CD8-positive, alpha-beta memory T cell (primary cell): ENCODE data around the gene GNLY. TPM values are rescaled to one million over a fixed set of nuclear protein-coding genes. Genes with fewer than 3 reads are reported as not detected.

Experiments used
- CTCF ChIA-PET: fragments of 350-600 bp; sonication (Branson Sonifier 250); formaldehyde crosslinking; loops from one replicate; lab custom pipeline; 2021; ENCODE audit warnings: antibody characterized with exemption; lab: Charles Lee
- POLR2A ChIA-PET: fragments of 350-600 bp; sonication (Branson Sonifier 250); formaldehyde crosslinking; loops from one replicate; lab custom pipeline; 2021; ENCODE audit warnings: antibody characterized with exemption; lab: Charles Lee
- DNase-seq, 5 donors: peaks; one replicate each; pipeline versions ENCODE4 v3.0.0 to v3.0.0-alpha.2; 2020 to 2022; ENCODE audit warnings: mixed read lengths in 1 of 5
- H3K27ac ChIP-seq: one replicate; pipeline ENCODE4 v1.7.0; 2013; ENCODE audit warnings: low read depth, mild to moderate bottlenecking, low read length, moderate library complexity
- H3K27me3 ChIP-seq: 2 replicates; pipeline ENCODE4 v1.7.0; 2013; ENCODE audit warnings: low read length, mild to moderate bottlenecking; ENCODE audit not compliant: insufficient read depth, poor library complexity, severe bottlenecking
- H3K36me3 ChIP-seq: 2 replicates; pipeline ENCODE4 v1.7.0; 2013; ENCODE audit warnings: mild to moderate bottlenecking, low read length, moderate library complexity; ENCODE audit not compliant: insufficient read depth
- H3K4me1 ChIP-seq: 2 replicates; pipeline ENCODE4 v1.7.0; 2013; ENCODE audit warnings: mild to moderate bottlenecking, low read length, moderate library complexity; ENCODE audit not compliant: insufficient read depth
- H3K4me3 ChIP-seq: 2 replicates; pipeline ENCODE4 v1.7.0; 2013; ENCODE audit warnings: mild to moderate bottlenecking, low read length
- H3K9me3 ChIP-seq: 2 replicates; pipeline ENCODE4 v1.7.0; 2013; ENCODE audit warnings: mild to moderate bottlenecking, low read length
- H3K27ac Mint-ChIP-seq, 8 donors: one replicate each; pipeline ENCODE4 v1.8.0; 2020 to 2021; ENCODE audit warnings: mixed read lengths in 8 of 8, mild to moderate bottlenecking in 6 of 8, inconsistent platforms in 3 of 8, moderate library complexity in 3 of 8
- H3K27me3 Mint-ChIP-seq, 2 donors: one replicate each; pipeline ENCODE4 v1.8.0; 2020 to 2021; ENCODE audit warnings: mixed read lengths in 2 of 2, mild to moderate bottlenecking in 1 of 2, moderate library complexity in 1 of 2
- H3K36me3 Mint-ChIP-seq, 3 donors: one replicate each; pipeline ENCODE4 v1.8.0; 2020 to 2021; ENCODE audit warnings: mixed read lengths in 3 of 3, inconsistent platforms in 1 of 3, mild to moderate bottlenecking in 1 of 3
- H3K4me1 Mint-ChIP-seq, 3 donors: one replicate each; pipeline ENCODE4 v1.8.0; 2020 to 2021; ENCODE audit warnings: mixed read lengths in 3 of 3, inconsistent platforms in 1 of 3, mild to moderate bottlenecking in 1 of 3
- H3K4me3 Mint-ChIP-seq, 7 donors: one replicate each; pipeline ENCODE4 v1.8.0; 2020 to 2021; ENCODE audit warnings: mixed read lengths in 7 of 7, mild to moderate bottlenecking in 6 of 7, moderate library complexity in 4 of 7, inconsistent platforms in 2 of 7
- H3K9me3 Mint-ChIP-seq, 5 donors: one replicate each; pipeline ENCODE4 v1.8.0; 2020 to 2022; ENCODE audit warnings: mixed read lengths in 5 of 5, mild to moderate bottlenecking in 3 of 5, moderate library complexity in 2 of 5, inconsistent platforms in 1 of 5
- polyA plus RNA-seq: library from polyadenylated mRNA; unstranded; fragments of 300-500 nt; fragmentation: Illumina TruSeq; gene quantifications from one replicate; pipeline ENCODE4 v1.2.3, GENCODE V29; 2021
- total RNA-seq, 2 experiments: library from RNA; stranded (reverse); gene quantifications; one replicate each; pipeline ENCODE4 v1.2.3, GENCODE V29; 2021

Gene GNLY
- total RNA-seq, result 1 to 10 TPM; 7.7 to 9.0 TPM
- 953 TPM for polyA plus RNA-seq

GRCh38 chr2:85694052-85695025 lies at the start of gene GNLY:
TSS of gene GNLY (plus strand) at chr2:85694358. CDS start at chr2:85694419, 61 bp downstream.
- H3K4me1 ChIP-seq, result no peaks in the 10 kb centered on the region
- ChIA-PET POLR2A (no interaction called here), CTCF (interaction anchor here (1.3 to 1.9 kb wide), 2 partner anchors 13 kb away, joined by 3 to 4 read pairs; no protein-coding TSS in a partner anchor)
- H3K27me3 ChIP-seq, result no peaks in the 10 kb centered on the region
- H3K9me3 ChIP-seq, result no peaks in the 10 kb centered on the region
- DNase-seq, result peak in 1 of 5 donors; percentile 41
- peaks cover 0 to 8% (median 0%) of the 10 kb centered on the region in 3 donors for H3K4me1 Mint-ChIP-seq
- H3K4me3 Mint-ChIP-seq, result peak within 1 kb of the TSS in 6 of 7 donors; percentile 66 to 92 (median 78)
- H3K9me3 Mint-ChIP-seq, result no peaks in the 10 kb centered on the region
- peaks cover 4 to 5% of the 10 kb centered on the region in 2 donors for H3K27me3 Mint-ChIP-seq
- H3K36me3 ChIP-seq, result no peaks in the 10 kb centered on the region
- H3K36me3 Mint-ChIP-seq, result no peaks in the 10 kb centered on the region
- H3K27ac Mint-ChIP-seq, result peak within 1 kb of the TSS in 7 of 8 donors; percentile 16 to 93 (median 86)
- H3K27ac ChIP-seq, result no peak within 1 kb of the TSS
- H3K4me3 ChIP-seq, result no peak within 1 kb of the TSS

- Histone ChIP-seq H3K9me3 (no peaks in the 10 kb centered on the region), H3K4me1 (no peaks in the 10 kb centered on the region), H3K27ac (no peak overlapping the region), H3K4me3 (no peak overlapping the region), H3K36me3 (peaks cover 75% of the 10 kb centered on the region), H3K27me3 (no peaks in the 10 kb centered on the region)
- CTCF ChIA-PET, result interaction anchor here (1.1 kb wide), 1 partner anchor 8 kb away, joined by 5 read pairs; no protein-coding TSS in a partner anchor
- H3K27me3 Mint-ChIP-seq, result no peaks in the 10 kb centered on the region
- no peak overlapping the region for H3K27ac Mint-ChIP-seq
- no peak overlapping the region for H3K4me3 Mint-ChIP-seq
- H3K36me3 Mint-ChIP-seq, result peaks cover 19 to 98% (median 32%) of the 10 kb centered on the region in 3 donors
- no peaks in the 10 kb centered on the region for H3K9me3 Mint-ChIP-seq
- POLR2A ChIA-PET, result interaction anchor here (0.7 kb wide), 1 partner anchor 42 kb away, joined by 5 read pairs; no protein-coding TSS in a partner anchor
- DNase-seq, result no peak
- peaks cover 1 to 12% (median 10%) of the 10 kb centered on the region in 3 donors for H3K4me1 Mint-ChIP-seq
Measured at GRCh38 chr2:85644909-85645308, 49.2 kb upstream of the GNLY start.

GRCh38 chr2:85646166-85646565 lies 48.0 kb upstream of the GNLY start:
- peaks cover 0 to 12% (median 10%) of the 10 kb centered on the region in 3 donors for H3K4me1 Mint-ChIP-seq
- no peak for DNase-seq
- ChIA-PET CTCF (interaction anchor here (0.8 kb wide), 1 partner anchor 9 kb away, joined by 3 read pairs; no protein-coding TSS in a partner anchor), POLR2A (no interaction called here)
- H3K4me3 Mint-ChIP-seq, result no peak overlapping the region
- peaks cover 17 to 93% (median 25%) of the 10 kb centered on the region in 3 donors for H3K36me3 Mint-ChIP-seq
- H3K27me3 Mint-ChIP-seq, result no peaks in the 10 kb centered on the region
- Histone ChIP-seq H3K27me3 (no peaks in the 10 kb centered on the region), H3K9me3 (no peaks in the 10 kb centered on the region), H3K36me3 (peaks cover 71% of the 10 kb centered on the region), H3K4me3 (no peak overlapping the region), H3K27ac (no peak overlapping the region), H3K4me1 (no peaks in the 10 kb centered on the region)
- no peaks in the 10 kb centered on the region for H3K9me3 Mint-ChIP-seq
- H3K27ac Mint-ChIP-seq, result no peak overlapping the region

- Histone ChIP-seq H3K27me3 (no peaks in the 10 kb centered on the region), H3K4me3 (no peak overlapping the region), H3K36me3 (peaks cover 55% of the 10 kb centered on the region), H3K27ac (no peak overlapping the region), H3K9me3 (no peaks in the 10 kb centered on the region), H3K4me1 (no peaks in the 10 kb centered on the region)
- Mint-ChIP-seq H3K36me3 (peaks cover 12 to 88% (median 18%) of the 10 kb centered on the region in 3 donors), H3K27ac (peak overlapping the region in 7 of 8 donors; percentile 3 to 59 (median 38)), H3K4me3 (no peak overlapping the region), H3K27me3 (no peaks in the 10 kb centered on the region), H3K4me1 (peaks cover 0 to under 1% (median 0%) of the 10 kb centered on the region in 3 donors), H3K9me3 (no peaks in the 10 kb centered on the region)
- POLR2A ChIA-PET, result no interaction called here
- CTCF ChIA-PET, result interaction anchor here (3.0 kb wide), 1 partner anchor 11 kb away, joined by 15 read pairs; no protein-coding TSS in a partner anchor
- no peak for DNase-seq
Measured at GRCh38 chr2:85647823-85648526, 46.2 kb upstream of the GNLY start.

GRCh38 chr2:85648619-85649018 lies 45.5 kb upstream of the GNLY start:
- Histone ChIP-seq H3K36me3 (peaks cover 55% of the 10 kb centered on the region), H3K27me3 (no peaks in the 10 kb centered on the region), H3K4me3 (no peak overlapping the region), H3K4me1 (no peaks in the 10 kb centered on the region), H3K9me3 (no peaks in the 10 kb centered on the region), H3K27ac (no peak overlapping the region)
- Mint-ChIP-seq H3K27me3 (no peaks in the 10 kb centered on the region), H3K36me3 (peaks cover 12 to 86% (median 19%) of the 10 kb centered on the region in 3 donors), H3K27ac (peak overlapping the region in 2 of 8 donors; percentile 17 to 24), H3K9me3 (no peaks in the 10 kb centered on the region), H3K4me3 (no peak overlapping the region), H3K4me1 (no peaks in the 10 kb centered on the region)
- ChIA-PET POLR2A (interaction anchor here (0.6 kb wide), 1 partner anchor 464 kb away, joined by 3 read pairs; no protein-coding TSS in a partner anchor), CTCF (interaction anchor here (3.0 kb wide), 1 partner anchor 11 kb away, joined by 15 read pairs; no protein-coding TSS in a partner anchor)
- no peak for DNase-seq

- Histone ChIP-seq H3K27me3 (no peaks in the 10 kb centered on the region), H3K27ac (no peak overlapping the region), H3K9me3 (no peaks in the 10 kb centered on the region), H3K4me3 (no peak overlapping the region), H3K36me3 (peaks cover 52% of the 10 kb centered on the region), H3K4me1 (no peaks in the 10 kb centered on the region)
- Mint-ChIP-seq H3K4me3 (peak overlapping the region in 1 of 7 donors; percentile 23), H3K4me1 (no peaks in the 10 kb centered on the region), H3K36me3 (peaks cover 12 to 85% (median 19%) of the 10 kb centered on the region in 3 donors), H3K9me3 (no peaks in the 10 kb centered on the region), H3K27ac (peak overlapping the region in 3 of 8 donors; percentile 25 to 38 (median 28)), H3K27me3 (no peaks in the 10 kb centered on the region)
- ChIA-PET POLR2A (interaction anchor here (0.6 kb wide), 1 partner anchor 463 kb away, joined by 3 read pairs; no protein-coding TSS in a partner anchor), CTCF (interaction anchor here (3.0 kb wide), 1 partner anchor 12 kb away, joined by 15 read pairs; no protein-coding TSS in a partner anchor)
- DNase-seq, result no peak
Measured at GRCh38 chr2:85649201-85650190, 44.7 kb upstream of the GNLY start.

- H3K36me3 ChIP-seq, result peaks cover 45% of the 10 kb centered on the region
- no peak overlapping the region for H3K27ac Mint-ChIP-seq
- H3K4me3 Mint-ChIP-seq, result no peak overlapping the region
- no peaks in the 10 kb centered on the region for H3K4me1 ChIP-seq
- no peaks in the 10 kb centered on the region for H3K27me3 ChIP-seq
- peaks cover 12 to 78% (median 20%) of the 10 kb centered on the region in 3 donors for H3K36me3 Mint-ChIP-seq
- H3K9me3 Mint-ChIP-seq, result no peaks in the 10 kb centered on the region
- DNase-seq, result no peak
- H3K4me3 ChIP-seq, result no peak overlapping the region
- H3K27ac ChIP-seq, result no peak overlapping the region
- no peaks in the 10 kb centered on the region for H3K4me1 Mint-ChIP-seq
- ChIA-PET POLR2A (no interaction called here), CTCF (interaction anchor here (0.6 to 3.0 kb wide), 2 partner anchors 11 to 13 kb away, joined by 3 to 15 read pairs; no protein-coding TSS in a partner anchor)
- H3K27me3 Mint-ChIP-seq, result no peaks in the 10 kb centered on the region
- H3K9me3 ChIP-seq, result no peaks in the 10 kb centered on the region
Measured at GRCh38 chr2:85650456-85650855, 43.7 kb upstream of the GNLY start.
